Liver (tissue), 9 donors: ENCODE results near the gene C12orf76. TPM values are rescaled to one million over a fixed set of nuclear protein-coding genes. Genes with fewer than 3 reads are reported as not detected.
A peak's percentile ranks its signal among the peaks of the same experiment; 100 is the strongest.

ENCODE experiments used
- DNase-seq: peaks from one replicate; pipeline ENCODE4 v3.0.0-alpha.2; 2017; ENCODE audit warnings: low spot score
- H3K27ac ChIP-seq, 2 donors: one replicate each; pipeline ENCODE4 v1.7.0; 2013; ENCODE audit warnings: inconsistent platforms in 2 of 2, low read length in 2 of 2, control low read depth in 1 of 2, low read depth in 1 of 2, mild to moderate bottlenecking in 1 of 2
- H3K27me3 ChIP-seq, 4 donors: one replicate each; pipeline versions ENCODE4 v1.6.1 to v1.7.0; 2013; ENCODE audit warnings: low read length in 3 of 4, inconsistent platforms in 1 of 4, mild to moderate bottlenecking in 1 of 4, moderate library complexity in 1 of 4; ENCODE audit not compliant: control insufficient read depth in 4 of 4, insufficient read depth in 4 of 4
- H3K36me3 ChIP-seq, 4 donors: one replicate each; pipeline versions ENCODE4 v1.6.1 to v1.7.0; 2013; ENCODE audit warnings: low read length in 3 of 4, mild to moderate bottlenecking in 3 of 4, low read depth in 1 of 4, moderate library complexity in 1 of 4; ENCODE audit not compliant: control insufficient read depth in 4 of 4, insufficient read depth in 3 of 4
- H3K4me1 ChIP-seq, 4 donors: one replicate each; pipeline versions ENCODE4 v1.6.1 to v1.7.0; 2013; ENCODE audit warnings: low read length in 3 of 4, mild to moderate bottlenecking in 3 of 4, moderate library complexity in 1 of 4; ENCODE audit not compliant: control insufficient read depth in 4 of 4, insufficient read depth in 4 of 4
- H3K4me3 ChIP-seq, 3 donors: one replicate each; pipeline versions ENCODE4 v1.6.1 to v1.7.0; 2013; ENCODE audit warnings: low read length in 3 of 3, control low read depth in 1 of 3, low read depth in 1 of 3, mild to moderate bottlenecking in 1 of 3
- H3K9ac ChIP-seq, 2 donors: one replicate each; pipeline ENCODE4 v1.7.0; 2013; ENCODE audit warnings: low read length in 2 of 2, mild to moderate bottlenecking in 2 of 2, moderate library complexity in 2 of 2, control low read depth in 1 of 2, low read depth in 1 of 2
- H3K9me3 ChIP-seq, 4 donors: one replicate each; pipeline versions ENCODE4 v1.6.1 to v1.7.0; 2013; ENCODE audit warnings: low read length in 3 of 4; ENCODE audit not compliant: control insufficient read depth in 4 of 4
- CTCF ChIP-seq: fragments of 150-350 bp; IDR thresholded peaks from 2 replicates; pipeline ENCODE4 v1.5.1; 2017; ENCODE audit warnings: improper control_type of control experiment, low read depth, low read length; ENCODE audit not compliant: missing input control
- FOXA2 ChIP-seq: IDR thresholded peaks from 2 replicates; pipeline ENCODE4 v1.6.1; 2016; ENCODE audit warnings: antibody characterized with exemption
- GABPA ChIP-seq, 2 donors: IDR thresholded peaks in 1 of 2; conservative IDR thresholded peaks in 1 of 2; 2 replicates each; pipeline ENCODE4 v1.6.1; 2016; ENCODE audit warnings: antibody characterized with exemption in 2 of 2, mild to moderate bottlenecking in 1 of 2, moderate library complexity in 1 of 2
- HNF4A ChIP-seq, 2 donors: conservative IDR thresholded peaks; 2 replicates each; pipeline ENCODE4 v1.6.1; 2016; ENCODE audit warnings: antibody characterized with exemption in 2 of 2, mild to moderate bottlenecking in 2 of 2
- HNF4G ChIP-seq: IDR thresholded peaks from 2 replicates; pipeline ENCODE4 v1.6.1; 2016; ENCODE audit warnings: antibody characterized with exemption
- JUND ChIP-seq, 2 donors: IDR thresholded peaks; 2 replicates each; pipeline ENCODE4 v1.6.1; 2016; ENCODE audit warnings: antibody characterized with exemption in 2 of 2
- REST ChIP-seq: IDR thresholded peaks from 2 replicates; pipeline ENCODE4 v1.6.1; 2016; ENCODE audit warnings: antibody characterized with exemption, mild to moderate bottlenecking
- RXRA ChIP-seq, 2 donors: IDR thresholded peaks; 2 replicates each; pipeline ENCODE4 v1.6.1; 2017 to 2018; ENCODE audit warnings: antibody characterized with exemption in 2 of 2, mild to moderate bottlenecking in 1 of 2
- SP1 ChIP-seq: IDR thresholded peaks from 2 replicates; pipeline ENCODE4 v1.6.1; 2018; ENCODE audit warnings: antibody characterized with exemption, mild to moderate bottlenecking
- YY1 ChIP-seq: IDR thresholded peaks from 2 replicates; pipeline ENCODE4 v1.6.1; 2016; ENCODE audit warnings: antibody characterized with exemption, mild to moderate bottlenecking
- WGBS: extraction: QIAGEN DNeasy Blood & Tissue Kit; methylation state at CpG from one replicate; pipeline ENCODE4 v1.1.7; 2013; 5-methylcytosine and 5-hydroxymethylcytosine counted together
- polyA plus RNA-seq, 2 donors: library from polyadenylated mRNA; stranded (reverse) in 1 of 2; unstranded in 1 of 2; fragments of 200-250 nt in 1 of 2; fragments of >200 nt in 1 of 2; fragmentation: Nextera tagmentation in 1 of 2; extraction: Ambion mirVana in 1 of 2; gene quantifications; one replicate each; pipeline versions ENCODE4 v1.2.1 to v1.2.3, GENCODE V29; 2013 to 2015
- total RNA-seq, 2 donors: library from RNA; depleted of rRNA; stranded (reverse); fragments of >200 nt; gene quantifications; one replicate each; pipeline ENCODE4 v1.2.3, GENCODE V29; 2014
- donor health status: healthy.
- donor health status: healthy.
- donor health status: healthy.
- donor health status: healthy.
- donor health status: healthy.

C12orf76 gene
- total and polyA plus RNA-seq, 4 donors: 5.6 to 22.4 (median 6.1) TPM

GRCh38 chr12:110023059-110023980 is 25.0 kb downstream of the C12orf76 start (continued):
- TF ChIP-seq REST (peak; percentile 51), RXRA (IDR thresholded peaks at IDR 0.05) (peak; percentile 45 to 78)

DNA sequence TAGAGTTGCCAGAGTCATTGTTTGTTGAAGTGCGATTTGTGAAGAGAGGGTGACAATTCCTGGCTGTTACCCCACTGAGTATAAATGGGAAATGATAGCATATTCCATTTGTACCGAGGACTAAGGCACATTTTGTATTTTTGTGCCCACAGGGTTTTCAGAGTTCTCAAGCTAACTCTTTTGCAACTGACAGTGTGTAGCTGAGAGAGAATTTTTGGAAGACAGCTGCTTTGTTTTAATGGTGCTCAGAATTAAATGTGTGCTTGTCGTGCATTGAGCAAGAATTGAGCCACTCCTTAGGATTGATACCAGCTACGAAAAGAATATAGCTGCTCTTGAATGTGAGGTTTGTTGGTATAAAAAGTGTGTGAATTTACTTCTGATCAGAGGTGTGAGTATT is 27.4 kb downstream of the C12orf76 start:
- Histone ChIP-seq H3K4me3 (no peak overlapping the region), H3K4me1 (peaks cover 4 to 26% (median 23%) of the 10 kb centered on the region in 4 donors), H3K27ac (no peak overlapping the region), H3K27me3 (no peaks in the 10 kb centered on the region), H3K9me3 (no peaks in the 10 kb centered on the region), H3K36me3 (peaks cover 2 to 29% (median 26%) of the 10 kb centered on the region in 4 donors), H3K9ac (no peak overlapping the region)
- DNase-seq: no peak
- TF ChIP-seq HNF4A (conservative IDR thresholded peaks at IDR 0.05): no peak
- TF ChIP-seq FOXA2: no peak
- no peak for TF ChIP-seq GABPA (IDR thresholded peaks at IDR 0.05 in 1 of 2, conservative IDR thresholded peaks at IDR 0.05 in 1 of 2)
- TF ChIP-seq SP1: no peak
- TF ChIP-seq REST: no peak
- TF ChIP-seq CTCF: no peak
- no peak for TF ChIP-seq YY1
- no peak for TF ChIP-seq JUND (IDR thresholded peaks at IDR 0.05)
- no peak for TF ChIP-seq HNF4G
- 96% methylated on average over 4 of the region's 4 CpGs for WGBS
